ENCODE results near the gene ATP6V1F. TPM values are rescaled to one million over a fixed set of nuclear protein-coding genes. Genes with fewer than 3 reads are reported as not detected.

ATP6V1F gene
- total and polyA plus RNA-seq, 5 donors: 127 to 224 (median 137) TPM

- ATAC-seq: no peak
- Histone ChIP-seq H3K4me3 (ENCODE audit: low read length) (no peak overlapping the region), H3K27ac (ENCODE audit: low read length) (no peak overlapping the region), H3K9me3 (ENCODE audit: control insufficient read depth, low read length) (no peaks in the 10 kb centered on the region), H3K4me1 (ENCODE audit: control insufficient read depth, insufficient read depth, low read length) (no peaks in the 10 kb centered on the region), H3K27me3 (ENCODE audit: control insufficient read depth, insufficient read depth) (no peaks in the 10 kb centered on the region)
- DNase-seq: no peak
- intact Hi-C loops (cut with DNase I): no loop called here
- 87% methylated on average over 23 of the region's 23 CpGs for WGBS
Measured at GRCh38 chr7:128853799-128854198, 8.9 kb upstream of the ATP6V1F start.

- no peak overlapping the region for H3K27ac ChIP-seq (ENCODE audit: low read length)
- 91% methylated on average over 21 of the region's 21 CpGs for WGBS
- intact Hi-C loops (cut with DNase I): no loop called here
- no peak for DNase-seq
- H3K9me3 ChIP-seq (ENCODE audit: control insufficient read depth, low read length): no peaks in the 10 kb centered on the region
- H3K27me3 ChIP-seq (ENCODE audit: control insufficient read depth, insufficient read depth): no peaks in the 10 kb centered on the region
- no peak for ATAC-seq
- H3K4me3 ChIP-seq (ENCODE audit: low read length): no peak overlapping the region
- H3K4me1 ChIP-seq (ENCODE audit: control insufficient read depth, insufficient read depth, low read length): peaks cover 2% of the 10 kb centered on the region
Measured at GRCh38 chr7:128854396-128854795, 8.3 kb upstream of the ATP6V1F start.

- Histone ChIP-seq H3K27ac (ENCODE audit: low read length) (no peak overlapping the region), H3K4me3 (ENCODE audit: low read length) (no peak overlapping the region), H3K9me3 (ENCODE audit: control insufficient read depth, low read length) (no peaks in the 10 kb centered on the region), H3K4me1 (ENCODE audit: control insufficient read depth, insufficient read depth, low read length) (peaks cover 12% of the 10 kb centered on the region), H3K27me3 (ENCODE audit: control insufficient read depth, insufficient read depth) (no peaks in the 10 kb centered on the region)
- DNase-seq: no peak
- WGBS: 86% methylated on average over 3 of the region's 3 CpGs
- no peak for ATAC-seq
- intact Hi-C loops (cut with DNase I): no loop called here
Measured at GRCh38 chr7:128855559-128855958, 7.1 kb upstream of the ATP6V1F start.

GRCh38 chr7:128856001-128856718, 6.5 kb upstream of the ATP6V1F start:
- H3K9me3 ChIP-seq (ENCODE audit: control insufficient read depth, low read length): no peaks in the 10 kb centered on the region
- ATAC-seq (no peak), DNase-seq (no peak)
- intact Hi-C loops (cut with DNase I): no loop called here
- H3K27me3 ChIP-seq (ENCODE audit: control insufficient read depth, insufficient read depth): no peaks in the 10 kb centered on the region
- 80% methylated on average over 17 of the region's 17 CpGs for WGBS
- no peak overlapping the region for H3K4me3 ChIP-seq (ENCODE audit: low read length)
- H3K4me1 ChIP-seq (ENCODE audit: control insufficient read depth, insufficient read depth, low read length): peaks cover 12% of the 10 kb centered on the region
- H3K27ac ChIP-seq (ENCODE audit: low read length): no peak overlapping the region

- intact Hi-C loops (cut with DNase I): no loop called here
- peak overlapping the region; percentile 53 for H3K27ac ChIP-seq (ENCODE audit: low read length)
- peaks cover 12% of the 10 kb centered on the region for H3K4me1 ChIP-seq (ENCODE audit: control insufficient read depth, insufficient read depth, low read length)
- no peaks in the 10 kb centered on the region for H3K27me3 ChIP-seq (ENCODE audit: control insufficient read depth, insufficient read depth)
- H3K4me3 ChIP-seq (ENCODE audit: low read length): no peak overlapping the region
- ATAC-seq: peak; percentile 0 to 1
- 49% methylated on average over 18 of the region's 18 CpGs for WGBS
- DNase-seq: peak; percentile 61 to 86 (median 78)
- no peaks in the 10 kb centered on the region for H3K9me3 ChIP-seq (ENCODE audit: control insufficient read depth, low read length)
Measured at GRCh38 chr7:128858380-128859231, 4.0 kb upstream of the ATP6V1F start.

- ATAC-seq (peak in 1 of 2 donors; percentile 1), DNase-seq (peak in 2 of 3 donors; percentile 75 to 81)
- Histone ChIP-seq H3K27me3 (ENCODE audit: control insufficient read depth, insufficient read depth) (no peaks in the 10 kb centered on the region), H3K9me3 (ENCODE audit: control insufficient read depth, low read length) (no peaks in the 10 kb centered on the region), H3K27ac (ENCODE audit: low read length) (peak overlapping the region; percentile 57), H3K4me1 (ENCODE audit: control insufficient read depth, insufficient read depth, low read length) (peaks cover 12% of the 10 kb centered on the region), H3K4me3 (ENCODE audit: low read length) (no peak overlapping the region)
- 42% methylated on average over 12 of the region's 12 CpGs for WGBS
- intact Hi-C loops (cut with DNase I): no loop called here
Measured at GRCh38 chr7:128859232-128860157, 3.2 kb upstream of the ATP6V1F start.

GRCh38 chr7:128860158-128861073, 2.2 kb upstream of the ATP6V1F start:
- DNase-seq (no peak), ATAC-seq (peak in 1 of 2 donors; percentile 0)
- WGBS: 29% methylated on average over 10 of the region's 10 CpGs
- H3K9me3 ChIP-seq (ENCODE audit: control insufficient read depth, low read length): no peaks in the 10 kb centered on the region
- no peaks in the 10 kb centered on the region for H3K27me3 ChIP-seq (ENCODE audit: control insufficient read depth, insufficient read depth)
- no peak overlapping the region for H3K4me3 ChIP-seq (ENCODE audit: low read length)
- intact Hi-C loops (cut with DNase I): no loop called here
- H3K4me1 ChIP-seq (ENCODE audit: control insufficient read depth, insufficient read depth, low read length): peaks cover 12% of the 10 kb centered on the region
- H3K27ac ChIP-seq (ENCODE audit: low read length): peak overlapping the region; percentile 57

- Histone ChIP-seq H3K4me1 (ENCODE audit: control insufficient read depth, insufficient read depth, low read length) (peaks cover 12% of the 10 kb centered on the region), H3K4me3 (ENCODE audit: low read length) (peak overlapping the region; percentile 12), H3K27me3 (ENCODE audit: control insufficient read depth, insufficient read depth) (no peaks in the 10 kb centered on the region), H3K9me3 (ENCODE audit: control insufficient read depth, low read length) (no peaks in the 10 kb centered on the region), H3K27ac (ENCODE audit: low read length) (no peak overlapping the region)
- DNase-seq (no peak), ATAC-seq (no peak)
- intact Hi-C loops (cut with DNase I): no loop called here
- WGBS: 73% methylated on average over 15 of the region's 15 CpGs
Measured at GRCh38 chr7:128861957-128862570, 592 bp upstream of the ATP6V1F start.

GRCh38 chr7:128863433-128863989, 855 bp downstream of the ATP6V1F start:
- under 1% methylated on average over 6 of the region's 6 CpGs for WGBS
- DNase-seq (no peak), ATAC-seq (peak in 1 of 2 donors; percentile 22)
- Histone ChIP-seq H3K27ac (ENCODE audit: low read length) (no peak overlapping the region), H3K4me1 (ENCODE audit: control insufficient read depth, insufficient read depth, low read length) (peaks cover 12% of the 10 kb centered on the region), H3K4me3 (ENCODE audit: low read length) (peak overlapping the region; percentile 73), H3K9me3 (ENCODE audit: control insufficient read depth, low read length) (no peaks in the 10 kb centered on the region), H3K27me3 (ENCODE audit: control insufficient read depth, insufficient read depth) (no peaks in the 10 kb centered on the region)
- intact Hi-C loops (cut with DNase I): no loop called here
